Hepatocyte (in vitro differentiated cells): ENCODE results near the gene NXN.

ENCODE experiments used
- CTCF ChIP-seq: fragments of 200-600 bp; sonication (generic); IDR thresholded peaks from 2 replicates; pipeline ENCODE4 v1.5.1; 2016; ENCODE audit warnings: antibody characterized with exemption, mild to moderate bottlenecking; ENCODE audit not compliant: poor library complexity
- EZH2 ChIP-seq: fragments of 200-600 bp; sonication (generic); IDR thresholded peaks from 2 replicates; pipeline ENCODE4 v1.6.1; 2016; ENCODE audit warnings: antibody characterized with exemption, mild to moderate bottlenecking, borderline replicate concordance

GRCh38 chr17:824378-824777, 155.2 kb downstream of the NXN start:
- no peak for TF ChIP-seq EZH2
- no peak for TF ChIP-seq CTCF
